G401.6 (cell line): ENCODE data around the gene KCNA2.

Experiments
- FAIRE-seq: peaks from 2 replicates; lab custom pipeline; 2012; peaks lifted over from hg19 to GRCh38; lab: Jason Lieb, UNC

The KCNA2 gene

GRCh38 chr1:110602466-110602865 lies 3.7 kb downstream of the KCNA2 start:
- no peak for FAIRE-seq

- FAIRE-seq = no peak
Measured at GRCh38 chr1:110601332-110601731, 4.8 kb downstream of the KCNA2 start.

- no peak for FAIRE-seq
Measured at GRCh38 chr1:110600716-110601115, 5.4 kb downstream of the KCNA2 start.

- no peak for FAIRE-seq
Measured at GRCh38 chr1:110597966-110598365, 8.2 kb downstream of the KCNA2 start.

- FAIRE-seq = no peak
Measured at GRCh38 chr1:110596312-110596711, 9.8 kb downstream of the KCNA2 start.

- FAIRE-seq = no peak
Measured at GRCh38 chr1:110595353-110595710, 10.8 kb downstream of the KCNA2 start.

GRCh38 chr1:110594456-110595352 lies 11.5 kb downstream of the KCNA2 start:
- FAIRE-seq = no peak

GRCh38 chr1:110593902-110594301 lies 12.3 kb downstream of the KCNA2 start:
- FAIRE-seq = no peak

GRCh38 chr1:110591956-110592355 lies 14.2 kb downstream of the KCNA2 start:
- FAIRE-seq = no peak

GRCh38 chr1:110588991-110589390 lies 17.2 kb downstream of the KCNA2 start:
- no peak for FAIRE-seq

GRCh38 chr1:110588486-110588885 lies 17.7 kb downstream of the KCNA2 start:
- FAIRE-seq = no peak

- no peak for FAIRE-seq
Measured at GRCh38 chr1:110587906-110588305, 18.3 kb downstream of the KCNA2 start.

- no peak for FAIRE-seq
Measured at GRCh38 chr1:110585481-110585880, 20.7 kb downstream of the KCNA2 start.

- no peak for FAIRE-seq
Measured at GRCh38 chr1:110584045-110584444, 22.1 kb downstream of the KCNA2 start.

- no peak for FAIRE-seq
Measured at GRCh38 chr1:110583505-110583904, 22.7 kb downstream of the KCNA2 start.

GRCh38 chr1:110582378-110582777 lies 23.8 kb downstream of the KCNA2 start:
- no peak for FAIRE-seq

GRCh38 chr1:110581682-110582145 lies 24.4 kb downstream of the KCNA2 start:
- FAIRE-seq = no peak

- no peak for FAIRE-seq
Measured at GRCh38 chr1:110580244-110580643, 25.9 kb downstream of the KCNA2 start.

- no peak for FAIRE-seq
Measured at GRCh38 chr1:110579460-110579859, 26.7 kb downstream of the KCNA2 start.

GRCh38 chr1:110576441-110576840 lies 29.7 kb downstream of the KCNA2 start:
- no peak for FAIRE-seq

- FAIRE-seq = no peak
Measured at GRCh38 chr1:110573314-110573713, 32.8 kb downstream of the KCNA2 start.

GRCh38 chr1:110572751-110573150 lies 33.4 kb downstream of the KCNA2 start:
- no peak for FAIRE-seq

- FAIRE-seq = no peak
Measured at GRCh38 chr1:110570901-110571300, 35.3 kb downstream of the KCNA2 start.

- FAIRE-seq = no peak
Measured at GRCh38 chr1:110570307-110570706, 35.9 kb downstream of the KCNA2 start.
